ENCODE results near the gene HTR1B. TPM values are rescaled to one million over a fixed set of nuclear protein-coding genes. Genes with fewer than 3 reads are reported as not detected.

The HTR1B gene
- 0.15 TPM in 1 of 2 replicates, not detected in the other for total RNA-seq (2014; rRNA removed; shearing (Covaris generic))

GRCh38 chr6:77463308-77463860 is at the start of gene HTR1B:
TSS of gene HTR1B (minus strand) at chr6:77463491. CDS start at chr6:77463403, 88 bp downstream.

Other genes with a start within 250 kb of the HTR1B start
- 0.05 TPM in 1 of 2 replicates, not detected in the other for gene MEI4, start 189.5 kb upstream of the HTR1B start, total RNA-seq (2014; rRNA removed; shearing (Covaris generic))

All from A375 (cell line).